Erythroblast (primary cell): Measurements from ENCODE around the gene ZFP92.

ENCODE experiments used
- GATA1 ChIP-seq: IDR thresholded peaks from 2 replicates; pipeline ENCODE4 v1.6.1; 2011; ENCODE audit warnings: low read depth, mild to moderate bottlenecking, control low read depth, low read length, moderate library complexity
- POLR2A ChIP-seq: IDR thresholded peaks from 2 replicates; pipeline ENCODE4 v1.6.1; 2011; ENCODE audit warnings: mild to moderate bottlenecking, low read length

GRCh38 chrX:153407736-153408135 is 3.5 kb upstream of the ZFP92 start:
- TF ChIP-seq POLR2A, result no peak
- TF ChIP-seq GATA1, result no peak
